CD4-positive, alpha-beta T cell (primary cell): Measurements from ENCODE around the gene QPCT. TPM values are rescaled to one million over a fixed set of nuclear protein-coding genes. Genes with fewer than 3 reads are reported as not detected.

Experiments used
- ATAC-seq: fragments of 200-7000 bp; cut with Tn5 transposase; one replicate; pipeline ENCODE4 v1.10.0; 2022; ENCODE audit warnings: mild to moderate bottlenecking; ENCODE audit not compliant: poor library complexity
- CTCF ChIA-PET: fragments of 350-600 bp; sonication (Branson Sonifier 250); formaldehyde crosslinking; loops from one replicate; lab custom pipeline; 2021; ENCODE audit warnings: antibody characterized with exemption, inconsistent platforms; lab: Charles Lee
- POLR2A ChIA-PET: fragments of 350-600 bp; sonication (Branson Sonifier 250); formaldehyde crosslinking; loops from one replicate; lab custom pipeline; 2021; ENCODE audit warnings: antibody characterized with exemption, inconsistent platforms; lab: Charles Lee
- DNase-seq, 14 experiments: peaks; one replicate each; pipeline ENCODE4 v3.0.0-alpha.2; 2013 to 2020; ENCODE audit warnings: mixed read lengths in 2 of 14
- H3K27ac ChIP-seq, 2 donors: one replicate each; pipeline versions ENCODE4 v1.5.1 to v1.7.0; 2013; ENCODE audit warnings: low read length in 2 of 2, low read depth in 1 of 2, mild to moderate bottlenecking in 1 of 2
- H3K27me3 ChIP-seq, 2 experiments: 1 replicate in 1 of 2; 2 replicates in 1 of 2; pipeline versions ENCODE4 v1.6.1 to v1.7.0; 2013; ENCODE audit warnings: low read length in 2 of 2, control low read depth in 1 of 2, mild to moderate bottlenecking in 1 of 2, moderate library complexity in 1 of 2; ENCODE audit not compliant: insufficient read depth in 2 of 2, control insufficient read depth in 1 of 2
- H3K36me3 ChIP-seq: one replicate; pipeline ENCODE4 v1.6.1; 2013; ENCODE audit warnings: low read length, control low read depth; ENCODE audit not compliant: insufficient read depth
- H3K4me1 ChIP-seq: one replicate; pipeline ENCODE4 v1.6.1; 2013; ENCODE audit warnings: low read length, control low read depth; ENCODE audit not compliant: insufficient read depth
- H3K4me3 ChIP-seq: one replicate; pipeline ENCODE4 v1.5.1; 2013; ENCODE audit warnings: mild to moderate bottlenecking, low read length, moderate library complexity
- H3K9me3 ChIP-seq, 2 experiments: 1 replicate in 1 of 2; 2 replicates in 1 of 2; pipeline versions ENCODE4 v1.6.1 to v1.7.0; 2013; ENCODE audit warnings: low read length in 2 of 2, mild to moderate bottlenecking in 2 of 2, control low read depth in 1 of 2, moderate library complexity in 1 of 2; ENCODE audit not compliant: control insufficient read depth in 1 of 2, insufficient read depth in 1 of 2
- H3K27ac Mint-ChIP-seq: one replicate; pipeline ENCODE4 v1.8.0; 2020; ENCODE audit warnings: mixed read lengths
- H3K27me3 Mint-ChIP-seq: one replicate; pipeline ENCODE4 v1.8.0; 2021; ENCODE audit warnings: mixed read lengths
- H3K36me3 Mint-ChIP-seq: one replicate; pipeline ENCODE4 v1.8.0; 2021; ENCODE audit warnings: low read depth, mixed read lengths
- H3K4me1 Mint-ChIP-seq: one replicate; pipeline ENCODE4 v1.8.0; 2021; ENCODE audit warnings: low read depth, mixed read lengths
- H3K4me3 Mint-ChIP-seq: one replicate; pipeline ENCODE4 v1.8.0; 2020; ENCODE audit warnings: mild to moderate bottlenecking, mixed read lengths
- H3K9me3 Mint-ChIP-seq: one replicate; pipeline ENCODE4 v1.8.0; 2020; ENCODE audit warnings: mixed read lengths
- intact Hi-C, 2 experiments: fragments of 100-400 bp; cut with DNase I in 1 of 2; cut with micrococcal nuclease in 1 of 2; formaldehyde crosslinking; loops; one replicate each; pipeline versions ENCODE4 v1.15.1 to v1.9.0; 2023 to 2025; cut with DNase I, micrococcal nuclease
- total RNA-seq, 174 experiments: library from RNA in 2 of 174; stranded (reverse) in 2 of 174; gene quantifications; one replicate each; pipeline ENCODE4 v1.2.3 and lab custom pipeline; 2021 to 2026
- TF ChIP-seq, protein P1 (sequence below): fragments of 200-600 bp; IDR thresholded peaks from one replicate; pipeline ENCODE4 v1.8.0; 2022; ENCODE audit warnings: antibody characterized with exemption, mild to moderate bottlenecking

QPCT gene
- total RNA-seq, 2 experiments from 2014 or later = 0.53 to 0.71 TPM

DNA sequence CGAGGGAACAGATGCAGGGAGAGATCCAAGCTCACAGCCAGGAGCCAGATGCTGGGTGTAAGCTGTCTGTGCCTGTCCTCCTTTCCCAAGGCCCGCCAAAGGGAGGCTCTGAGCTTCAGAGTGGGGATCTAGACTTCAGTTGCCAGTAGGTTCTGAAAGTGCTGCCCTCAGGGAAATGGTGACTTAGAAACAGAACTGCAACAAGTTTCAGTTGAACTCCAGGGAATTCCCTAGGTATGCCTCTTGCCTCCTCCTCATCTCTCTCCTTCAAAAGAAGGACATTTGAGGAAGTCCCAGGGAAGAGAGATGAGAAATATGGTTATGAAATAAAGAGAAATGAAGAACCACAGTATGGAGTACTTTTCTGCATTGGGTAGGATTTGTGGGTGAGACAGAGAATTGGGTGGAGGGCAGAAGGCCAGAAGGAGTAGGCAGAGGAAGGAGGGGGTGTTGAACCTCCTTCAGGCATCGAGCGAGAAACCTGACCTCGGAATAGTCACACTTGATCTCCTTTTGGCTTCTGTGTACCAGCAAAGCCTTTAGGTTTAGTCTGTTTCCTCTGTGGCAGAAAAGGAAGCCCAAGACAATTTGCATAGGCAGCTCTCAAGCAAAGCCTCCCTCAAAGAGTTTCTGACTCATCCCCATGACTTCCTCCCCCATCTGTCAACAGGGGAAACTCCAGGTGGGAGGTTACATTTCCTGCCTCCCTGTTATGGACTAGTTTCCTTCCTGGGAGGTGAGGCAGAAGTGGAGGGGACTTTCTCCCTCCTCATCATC, 45.7 kb downstream of the QPCT start:
- peak; percentile 93 for ATAC-seq
- H3K4me3 Mint-ChIP-seq = peak overlapping the region; percentile 40

DNA sequence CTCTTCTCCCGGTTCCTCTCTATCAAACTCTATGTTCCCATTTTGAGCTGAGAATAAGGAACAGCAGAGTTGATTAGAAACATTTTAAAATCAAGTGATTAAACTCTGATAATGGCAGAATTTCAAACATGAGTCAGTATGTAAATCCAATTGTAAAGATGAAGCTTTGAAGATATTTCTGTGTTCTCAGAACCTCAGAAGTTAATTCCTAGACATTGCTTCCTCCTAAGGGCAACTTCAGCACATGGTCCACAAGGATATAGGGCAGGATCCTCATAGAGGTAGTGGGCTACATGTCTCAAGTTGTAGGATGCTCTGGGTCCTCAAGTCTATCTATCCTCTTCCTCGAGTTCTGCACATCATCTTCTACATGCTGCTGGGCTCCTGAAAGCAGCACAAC, 46.3 kb downstream of the QPCT start:
- DNase-seq = peak in 1 of 14 experiments; percentile 24
- Mint-ChIP-seq H3K4me1 (no peaks in the 10 kb centered on the region), H3K27me3 (no peaks in the 10 kb centered on the region), H3K4me3 (no peak overlapping the region), H3K36me3 (no peaks in the 10 kb centered on the region), H3K9me3 (no peaks in the 10 kb centered on the region), H3K27ac (no peak overlapping the region)
- H3K4me1 ChIP-seq = peaks cover 25% of the 10 kb centered on the region
- no peaks in the 10 kb centered on the region for H3K9me3 ChIP-seq
- no peak overlapping the region for H3K4me3 ChIP-seq
- POLR2A ChIA-PET = interaction anchor here (0.6 to 1.7 kb wide), 9 partner anchors 11 to 489 kb away, joined by 3 to 10 read pairs (median 3); partner anchors contain the start of genes CEBPZ and NDUFAF7
- no peaks in the 10 kb centered on the region for H3K36me3 ChIP-seq
- ATAC-seq = peak; percentile 21
- peak overlapping the region; percentile 52 to 64 for H3K27ac ChIP-seq
- CTCF ChIA-PET = interaction anchor here (0.7 to 0.9 kb wide), 3 partner anchors 24 to 486 kb away, joined by 3 to 5 read pairs (median 3); no protein-coding TSS in a partner anchor
- intact Hi-C loops = loop anchor here in 1 of 2 experiments (5.0 to 10.0 kb wide), 2 partner anchors 63 to 724 kb away; no protein-coding TSS in a partner anchor
- TF ChIP-seq, protein P1, sequence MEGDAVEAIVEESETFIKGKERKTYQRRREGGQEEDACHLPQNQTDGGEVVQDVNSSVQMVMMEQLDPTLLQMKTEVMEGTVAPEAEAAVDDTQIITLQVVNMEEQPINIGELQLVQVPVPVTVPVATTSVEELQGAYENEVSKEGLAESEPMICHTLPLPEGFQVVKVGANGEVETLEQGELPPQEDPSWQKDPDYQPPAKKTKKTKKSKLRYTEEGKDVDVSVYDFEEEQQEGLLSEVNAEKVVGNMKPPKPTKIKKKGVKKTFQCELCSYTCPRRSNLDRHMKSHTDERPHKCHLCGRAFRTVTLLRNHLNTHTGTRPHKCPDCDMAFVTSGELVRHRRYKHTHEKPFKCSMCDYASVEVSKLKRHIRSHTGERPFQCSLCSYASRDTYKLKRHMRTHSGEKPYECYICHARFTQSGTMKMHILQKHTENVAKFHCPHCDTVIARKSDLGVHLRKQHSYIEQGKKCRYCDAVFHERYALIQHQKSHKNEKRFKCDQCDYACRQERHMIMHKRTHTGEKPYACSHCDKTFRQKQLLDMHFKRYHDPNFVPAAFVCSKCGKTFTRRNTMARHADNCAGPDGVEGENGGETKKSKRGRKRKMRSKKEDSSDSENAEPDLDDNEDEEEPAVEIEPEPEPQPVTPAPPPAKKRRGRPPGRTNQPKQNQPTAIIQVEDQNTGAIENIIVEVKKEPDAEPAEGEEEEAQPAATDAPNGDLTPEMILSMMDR = no peak
- no peaks in the 10 kb centered on the region for H3K27me3 ChIP-seq

More for the DNA sequence above, 45.7 kb downstream of the QPCT start:
- no peaks in the 10 kb centered on the region for H3K9me3 Mint-ChIP-seq
- H3K9me3 ChIP-seq = no peaks in the 10 kb centered on the region
- H3K36me3 ChIP-seq = no peaks in the 10 kb centered on the region
- peak overlapping the region; percentile 52 to 64 for H3K27ac ChIP-seq
- DNase-seq = peak; percentile 14 to 90 (median 45)
- no peak overlapping the region for H3K27ac Mint-ChIP-seq
- H3K4me1 Mint-ChIP-seq = no peaks in the 10 kb centered on the region
- ChIA-PET CTCF (interaction anchor here (0.7 to 1.3 kb wide), 6 partner anchors 24 to 487 kb away, joined by 3 to 5 read pairs (median 3); no protein-coding TSS in a partner anchor), POLR2A (interaction anchor here (0.6 to 1.7 kb wide), 10 partner anchors 12 to 1277 kb away, joined by 3 to 10 read pairs (median 3); partner anchors contain the start of genes CEBPZ and NDUFAF7)
- H3K4me1 ChIP-seq = peaks cover 25% of the 10 kb centered on the region
- no peaks in the 10 kb centered on the region for H3K27me3 Mint-ChIP-seq
- no peak overlapping the region for H3K4me3 ChIP-seq
- TF ChIP-seq, protein P1 = no peak
- no peaks in the 10 kb centered on the region for H3K36me3 Mint-ChIP-seq
- intact Hi-C loops = loop anchor here in 1 of 2 experiments (5.0 to 10.0 kb wide), 3 partner anchors 63 to 725 kb away; no protein-coding TSS in a partner anchor
- H3K27me3 ChIP-seq = no peaks in the 10 kb centered on the region

DNA sequence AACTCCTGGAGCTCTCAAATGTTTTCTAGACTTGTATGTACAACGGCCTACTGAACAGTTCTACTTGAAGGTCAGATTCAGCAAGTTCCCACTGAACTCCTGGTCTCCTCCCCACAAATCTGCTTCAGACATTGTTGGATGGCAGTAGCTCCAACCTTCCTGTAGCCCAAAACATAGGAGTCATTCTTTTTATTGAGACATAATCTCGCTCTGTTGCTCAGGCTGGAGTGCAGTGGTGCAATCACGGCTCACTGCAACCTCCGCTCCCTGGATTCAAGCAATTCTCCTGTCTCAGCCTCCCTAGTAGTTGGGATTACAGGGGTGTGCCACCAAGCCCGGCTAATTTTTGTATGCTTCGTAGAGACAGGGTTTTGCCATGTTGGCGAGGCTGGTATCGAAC, 47.3 kb downstream of the QPCT start:
- Histone ChIP-seq H3K9me3 (no peaks in the 10 kb centered on the region), H3K27me3 (no peaks in the 10 kb centered on the region), H3K36me3 (no peaks in the 10 kb centered on the region), H3K4me1 (peaks cover 25% of the 10 kb centered on the region), H3K4me3 (no peak overlapping the region), H3K27ac (no peak overlapping the region)
- no peaks in the 10 kb centered on the region for H3K9me3 Mint-ChIP-seq
- H3K4me3 Mint-ChIP-seq = no peak overlapping the region
- H3K4me1 Mint-ChIP-seq = no peaks in the 10 kb centered on the region
- no peak for DNase-seq
- intact Hi-C loops = loop anchor here in 1 of 2 experiments (5.0 to 10.0 kb wide), 2 partner anchors 64 to 723 kb away; no protein-coding TSS in a partner anchor
- POLR2A ChIA-PET = interaction anchor here (0.7 to 1.7 kb wide), 3 partner anchors 15 to 243 kb away, joined by 3 to 10 read pairs (median 5); partner anchors contain the start of genes CEBPZ and NDUFAF7
- H3K36me3 Mint-ChIP-seq = no peaks in the 10 kb centered on the region
- peak overlapping the region; percentile 45 for H3K27ac Mint-ChIP-seq
- CTCF ChIA-PET = no interaction called here
- H3K27me3 Mint-ChIP-seq = no peaks in the 10 kb centered on the region
- TF ChIP-seq, protein P1 = no peak
- no peak for ATAC-seq
